WI38 (cell line): ENCODE data around the gene SPINT1.

Experiments
- H3K4me3 ChIP-seq: 2 replicates; pipeline ENCODE4 v1.5.1; 2011; ENCODE audit warnings: low read depth, mild to moderate bottlenecking, control low read depth, low read length
- CTCF ChIP-seq: IDR thresholded peaks from 2 replicates; pipeline ENCODE4 v1.5.1; 2012; ENCODE audit warnings: low read depth, mild to moderate bottlenecking, control low read depth, low read length

Gene SPINT1

GRCh38 chr15:40807028-40807887 is 36.6 kb upstream of the SPINT1 start, which contains the start of the genes DNAJC17 and ZFYVE19:
DNAJC17 (minus strand) TSS chr15:40807473; CDS start chr15:40807446, 27 bp downstream.
ZFYVE19 (plus strand) TSS chr15:40807089; CDS start chr15:40807590, 501 bp downstream.
- TF ChIP-seq CTCF: no peak
- peak within 1 kb of the TSS; percentile 96 for H3K4me3 ChIP-seq

- peak overlapping the region; percentile 96 for H3K4me3 ChIP-seq
- no peak for TF ChIP-seq CTCF
Measured at GRCh38 chr15:40807888-40808461, 35.9 kb upstream of the SPINT1 start.

- no peak overlapping the region for H3K4me3 ChIP-seq
- no peak for TF ChIP-seq CTCF
Measured at GRCh38 chr15:40808861-40809450, 34.9 kb upstream of the SPINT1 start.

- no peak for TF ChIP-seq CTCF
- H3K4me3 ChIP-seq: no peak overlapping the region
Measured at GRCh38 chr15:40812721-40813425, 31.0 kb upstream of the SPINT1 start.

GRCh38 chr15:40815042-40815698 is 28.7 kb upstream of the SPINT1 start:
- H3K4me3 ChIP-seq: no peak overlapping the region
- TF ChIP-seq CTCF: no peak

GRCh38 chr15:40819048-40819447 is 24.8 kb upstream of the SPINT1 start:
- no peak for TF ChIP-seq CTCF
- no peak overlapping the region for H3K4me3 ChIP-seq
